ENCODE results near the gene PSG4. TPM values are rescaled to one million over a fixed set of nuclear protein-coding genes. Genes with fewer than 3 reads are reported as not detected.

Gene PSG4
- 0.36 TPM in 1 of 2 replicates, not detected in the other for total RNA-seq

DNA sequence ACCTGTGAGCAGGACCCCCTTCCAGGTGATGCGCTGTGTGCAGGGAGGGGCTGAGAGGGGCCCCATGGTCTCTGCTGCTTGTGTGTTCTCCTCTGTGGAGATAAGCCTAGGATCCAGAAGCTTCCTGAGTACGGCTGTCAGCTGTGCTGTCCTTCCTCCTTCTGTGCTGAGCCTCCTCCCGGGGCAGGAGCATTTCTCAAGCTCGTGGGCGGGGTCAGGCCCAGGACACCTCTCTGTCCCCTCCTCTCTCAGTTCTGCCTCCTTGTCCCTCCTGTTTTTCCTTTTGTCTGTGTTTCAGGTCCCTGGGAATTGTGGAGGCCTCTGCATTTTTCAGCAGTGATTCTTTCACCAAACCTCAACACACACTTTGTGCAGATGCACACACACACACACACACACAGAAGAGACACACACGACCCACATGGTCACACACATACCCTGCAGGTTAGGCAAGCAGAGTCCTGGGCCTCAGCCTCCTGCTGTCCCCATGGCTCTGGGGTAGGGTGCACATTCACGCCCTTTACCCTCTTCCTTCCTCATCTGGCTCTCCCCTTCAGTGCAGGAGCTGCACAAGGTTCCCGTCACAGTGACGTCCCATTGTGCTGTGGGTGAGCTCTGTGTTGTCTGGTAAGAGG, at the start of gene PSG4:
PSG4 (minus strand) TSS at position 168 of the 635 bp plus-strand sequence; CDS start at position 66, 102 bp downstream.

DNA sequence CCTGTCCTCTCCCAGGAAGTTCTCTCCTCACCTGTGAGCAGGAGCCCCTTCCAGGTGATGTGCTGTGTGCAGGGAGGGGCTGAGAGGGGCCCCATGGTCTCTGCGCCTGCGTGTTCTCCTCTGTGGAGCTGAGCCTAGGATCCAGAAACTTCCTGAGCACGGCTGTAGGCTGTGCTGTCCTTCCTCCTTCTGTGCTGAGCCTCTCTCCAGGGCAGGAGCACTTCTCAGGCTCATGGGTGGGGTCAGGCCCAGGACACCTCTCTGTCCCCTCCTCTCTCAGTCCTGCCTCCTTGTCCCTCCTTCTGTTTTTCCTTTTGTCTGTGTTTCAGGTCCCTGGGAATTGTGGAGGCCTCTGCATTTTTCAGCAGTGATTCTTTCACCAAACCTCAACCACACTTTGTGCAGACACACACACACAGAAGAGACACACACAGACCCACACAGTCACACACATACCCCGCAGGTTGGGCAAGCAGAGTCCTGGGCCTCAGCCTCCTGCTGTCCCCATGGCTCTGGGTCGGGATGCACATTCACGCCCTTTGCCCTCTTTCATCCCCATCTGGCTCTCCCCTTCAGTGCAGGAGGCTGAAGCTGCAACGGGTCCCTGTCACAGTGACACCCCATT, 19.0 kb downstream of the PSG4 start, which contains the start of gene PSG5:
PSG5 (minus strand) TSS at position 226 of the 625 bp plus-strand sequence; CDS start at position 95, 131 bp downstream.

Other genes with a start within 250 kb of the PSG4 start
- gene PSG11, start 179.2 kb downstream of the PSG4 start, total RNA-seq = not detected in 2 replicates
- 0.13 and 0.73 TPM in 2 replicates for gene PSG2, start 122.9 kb downstream of the PSG4 start, total RNA-seq
- gene PSG5, start 19.1 kb downstream of the PSG4 start, total RNA-seq = 0.26 and 6.9 TPM in 2 replicates
- 0.13 TPM in 1 of 2 replicates, not detected in the other for gene PSG9, start 63.9 kb upstream of the PSG4 start, total RNA-seq
- 0.76 TPM in 1 of 2 replicates, not detected in the other for gene CD177, start 148.0 kb upstream of the PSG4 start, total RNA-seq
- not detected in 2 replicates for gene TEX101, start 209.3 kb upstream of the PSG4 start, total RNA-seq

Measured in smooth muscle cell of the pulmonary artery (primary cell).